SIG-M5 treated with dmso at 0.1 percent for 504 hours (cell line): Measurements from ENCODE around the gene SLC27A3.

ENCODE experiments used
- DNase-seq: peaks from one replicate; lab custom pipeline; 2025; ENCODE audit not compliant: unreplicated experiment; lab: John Stamatoyannopoulos, UW

Gene SLC27A3, protein sequence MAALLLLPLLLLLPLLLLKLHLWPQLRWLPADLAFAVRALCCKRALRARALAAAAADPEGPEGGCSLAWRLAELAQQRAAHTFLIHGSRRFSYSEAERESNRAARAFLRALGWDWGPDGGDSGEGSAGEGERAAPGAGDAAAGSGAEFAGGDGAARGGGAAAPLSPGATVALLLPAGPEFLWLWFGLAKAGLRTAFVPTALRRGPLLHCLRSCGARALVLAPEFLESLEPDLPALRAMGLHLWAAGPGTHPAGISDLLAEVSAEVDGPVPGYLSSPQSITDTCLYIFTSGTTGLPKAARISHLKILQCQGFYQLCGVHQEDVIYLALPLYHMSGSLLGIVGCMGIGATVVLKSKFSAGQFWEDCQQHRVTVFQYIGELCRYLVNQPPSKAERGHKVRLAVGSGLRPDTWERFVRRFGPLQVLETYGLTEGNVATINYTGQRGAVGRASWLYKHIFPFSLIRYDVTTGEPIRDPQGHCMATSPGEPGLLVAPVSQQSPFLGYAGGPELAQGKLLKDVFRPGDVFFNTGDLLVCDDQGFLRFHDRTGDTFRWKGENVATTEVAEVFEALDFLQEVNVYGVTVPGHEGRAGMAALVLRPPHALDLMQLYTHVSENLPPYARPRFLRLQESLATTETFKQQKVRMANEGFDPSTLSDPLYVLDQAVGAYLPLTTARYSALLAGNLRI

DNA sequence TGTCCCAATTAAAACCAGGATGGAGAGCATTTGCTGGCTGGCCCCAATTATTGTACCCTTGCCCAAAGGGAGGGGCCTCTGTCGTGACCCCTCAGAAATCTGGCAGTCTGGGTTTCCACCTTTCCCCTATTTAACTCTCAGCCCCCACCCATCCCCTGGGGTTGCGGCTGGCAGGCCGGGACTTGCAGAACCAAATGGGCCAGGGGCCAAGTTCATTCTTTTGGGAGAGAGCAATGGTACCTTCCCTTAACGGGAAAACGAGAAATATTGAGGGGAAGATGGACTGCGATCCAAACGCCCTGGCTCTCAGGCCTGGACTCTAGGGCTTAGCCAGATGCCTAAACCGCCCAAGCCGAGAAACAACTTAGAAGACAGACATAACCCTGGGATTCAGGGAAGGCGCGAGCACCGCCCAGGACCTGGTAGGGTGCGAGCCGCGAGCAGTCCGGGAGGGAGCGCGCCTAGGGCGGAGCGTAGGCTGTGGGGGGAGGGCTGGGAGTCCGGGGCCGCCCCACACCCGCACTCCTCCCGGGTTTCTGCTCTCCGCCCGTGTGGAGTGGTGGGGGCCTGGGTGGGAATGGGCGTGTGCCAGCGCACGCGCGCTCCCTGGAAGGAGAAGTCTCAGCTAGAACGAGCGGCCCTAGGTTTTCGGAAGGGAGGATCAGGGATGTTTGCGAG is at the start of gene SLC27A3:
Gene SLC27A3 (plus strand): TSS at position 628 of the 678 bp plus-strand sequence. CDS start 91 bp downstream, outside the sequence.
- no peak for DNase-seq

DNA sequence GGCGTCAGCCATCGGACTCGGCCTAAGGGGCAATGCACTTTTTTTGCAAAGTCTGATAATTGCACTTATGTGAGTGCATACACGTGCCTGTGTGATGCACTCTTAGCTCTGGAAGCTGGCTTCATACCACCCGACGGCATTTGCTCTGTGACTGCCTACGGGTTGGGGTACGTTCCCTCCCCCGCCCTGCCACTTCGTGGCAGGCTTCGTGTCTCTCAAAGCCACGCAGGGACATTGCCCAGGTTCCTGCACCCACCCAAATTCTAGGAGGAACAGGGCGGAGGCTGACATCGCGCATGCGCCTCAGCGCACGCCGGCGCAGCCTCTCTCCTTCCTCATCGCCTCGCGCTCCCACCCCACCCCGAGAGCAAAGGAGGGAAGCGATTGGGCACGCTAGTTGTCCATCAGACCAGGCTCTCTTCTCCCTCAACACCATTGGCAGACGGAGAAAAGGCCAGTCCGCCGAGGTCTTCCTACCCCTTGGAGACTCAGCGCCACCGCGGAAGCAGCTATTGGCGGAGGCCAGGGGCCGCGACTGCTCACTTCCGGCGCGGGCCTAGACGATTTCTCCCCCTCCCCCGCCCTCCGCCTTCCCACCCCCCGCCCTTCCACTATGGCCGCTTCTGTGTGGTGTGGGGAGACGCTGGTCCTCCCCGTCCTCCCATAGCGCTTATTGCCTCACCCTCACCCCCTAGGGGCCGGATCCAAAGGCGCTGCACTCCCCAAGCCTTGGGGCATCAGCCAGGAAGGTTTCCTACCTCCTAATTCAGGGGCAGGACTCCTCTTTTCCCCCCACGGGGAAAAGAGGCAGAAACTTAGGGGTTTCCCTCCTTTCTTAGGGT is 47.5 kb upstream of the SLC27A3 start, which contains the start of gene INTS3:
Gene INTS3 (plus strand): TSS at position 588 of the 842 bp plus-strand sequence. CDS start 585 bp downstream, outside the sequence.
- peak; percentile 100 for DNase-seq

DNA sequence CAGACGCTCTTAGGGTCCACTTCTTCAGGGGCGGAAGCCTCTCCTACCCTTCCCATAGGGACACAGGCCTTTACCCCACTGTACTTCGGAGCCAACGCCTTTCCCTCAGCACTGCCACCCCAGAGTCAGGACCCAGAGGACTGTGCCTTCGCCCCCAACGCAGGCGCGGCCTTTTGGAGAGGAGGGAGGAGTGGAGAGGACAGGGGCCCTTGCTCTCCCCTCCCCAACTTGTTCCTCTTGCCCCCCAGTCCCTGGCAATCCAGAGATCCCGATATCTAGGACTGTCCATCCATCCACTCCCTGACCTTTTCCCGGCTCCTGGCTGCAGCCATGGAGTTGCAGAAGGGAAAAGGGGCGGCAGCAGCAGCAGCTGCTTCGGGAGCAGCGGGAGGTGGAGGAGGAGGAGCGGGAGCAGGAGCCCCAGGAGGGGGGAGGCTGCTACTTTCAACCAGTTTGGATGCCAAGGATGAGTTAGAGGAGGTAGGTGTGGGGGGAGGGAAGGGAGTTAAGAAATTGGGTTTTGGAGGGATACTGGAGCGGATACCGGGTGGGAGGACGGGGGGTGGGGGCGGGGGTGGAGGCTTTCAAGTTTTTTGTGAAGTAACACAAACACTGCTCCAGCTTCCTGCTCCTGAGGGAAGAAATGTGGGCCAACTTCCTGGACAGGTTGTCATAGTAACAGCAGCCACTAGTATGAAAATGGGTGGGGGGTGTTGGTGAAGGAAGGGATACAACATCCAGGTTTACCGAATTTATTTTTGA is 46.7 kb upstream of the SLC27A3 start:
- DNase-seq = peak; percentile 82

DNA sequence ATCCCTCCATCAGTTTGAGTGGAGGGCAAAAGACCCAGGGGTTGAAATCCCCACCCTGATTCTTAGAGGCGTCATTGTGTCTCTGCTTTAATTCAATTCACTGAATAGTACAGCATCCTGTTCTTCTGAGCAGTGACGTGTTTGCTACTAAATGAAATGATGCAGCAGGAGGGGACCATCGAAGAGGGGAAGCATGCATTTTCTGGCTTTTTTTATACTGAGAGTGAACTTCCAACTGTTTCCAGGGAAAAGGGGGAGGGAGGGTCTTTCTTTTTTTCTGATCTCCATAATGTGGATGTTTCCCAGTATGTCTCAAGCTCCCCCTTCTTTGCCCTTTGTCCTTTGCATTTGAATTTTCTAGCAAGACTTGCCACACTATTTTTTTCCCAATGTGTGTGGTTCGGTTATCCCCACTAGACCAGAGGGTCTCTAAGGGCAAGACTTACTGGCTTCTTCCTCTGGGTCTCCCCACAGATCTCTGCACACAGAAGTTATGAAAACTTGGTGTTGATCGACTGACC is 44.7 kb upstream of the SLC27A3 start:
- no peak for DNase-seq

DNA sequence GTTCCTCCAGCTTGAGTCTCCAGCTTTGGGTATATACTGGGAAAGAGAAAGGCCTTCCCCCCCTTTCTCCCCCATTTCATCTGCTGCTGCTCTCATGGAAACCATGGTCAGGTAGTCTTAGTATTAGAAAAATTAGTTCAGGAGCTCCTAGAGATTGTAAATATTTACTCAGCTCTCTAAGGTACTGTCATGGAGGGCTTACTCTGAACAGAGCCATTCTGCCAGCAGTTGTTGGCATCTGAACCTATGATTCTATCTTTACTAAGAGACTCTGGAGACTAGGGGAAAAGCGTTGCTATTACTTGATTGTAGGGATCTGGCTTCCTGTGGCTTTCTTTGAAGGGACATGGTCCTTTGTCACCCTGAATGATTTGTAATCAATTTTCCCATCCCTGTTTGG is 41.2 kb upstream of the SLC27A3 start:
- DNase-seq = no peak

DNA sequence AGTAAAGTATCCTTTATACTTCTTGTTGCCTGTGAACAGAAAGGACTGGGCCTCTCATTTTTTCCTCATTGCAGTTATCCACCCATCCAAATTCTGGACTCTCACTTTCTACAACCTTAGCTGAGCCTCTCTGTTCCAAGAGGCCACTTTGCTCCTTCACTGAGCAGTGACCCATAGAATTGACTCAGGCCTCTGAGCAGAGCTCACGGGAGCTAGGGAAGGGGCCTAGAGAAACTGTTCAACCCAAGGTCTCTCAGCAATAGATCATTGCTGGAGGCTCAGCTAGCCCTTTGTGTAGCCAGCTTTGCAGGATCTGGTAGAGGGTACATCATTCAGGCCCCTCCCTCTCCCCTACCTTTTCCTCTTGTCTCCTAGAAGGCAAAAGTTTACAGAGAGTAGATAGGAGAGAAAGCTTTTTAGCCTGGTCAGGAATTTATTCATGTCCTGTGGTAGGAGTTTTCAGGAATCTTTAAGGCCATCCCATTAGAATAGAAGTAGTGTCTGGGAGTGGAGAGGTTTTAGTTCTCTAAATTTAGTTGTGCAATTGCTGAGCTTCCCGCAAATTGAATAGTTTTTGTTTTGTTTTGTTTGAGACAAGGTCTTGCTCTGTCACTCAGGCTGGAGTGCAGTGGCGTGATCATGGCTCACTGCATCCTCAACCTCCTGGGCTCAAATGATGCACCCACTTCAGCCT is 40.7 kb upstream of the SLC27A3 start:
- DNase-seq = peak; percentile 27

GRCh38 chr1:153735090-153735420 is 40.2 kb upstream of the SLC27A3 start:
- no peak for DNase-seq

GRCh38 chr1:153741986-153742385 is 33.2 kb upstream of the SLC27A3 start:
- DNase-seq = no peak

- no peak for DNase-seq
These were observed 32.6 kb upstream of the SLC27A3 start for GRCh38 chr1:153742411-153743142.

DNA sequence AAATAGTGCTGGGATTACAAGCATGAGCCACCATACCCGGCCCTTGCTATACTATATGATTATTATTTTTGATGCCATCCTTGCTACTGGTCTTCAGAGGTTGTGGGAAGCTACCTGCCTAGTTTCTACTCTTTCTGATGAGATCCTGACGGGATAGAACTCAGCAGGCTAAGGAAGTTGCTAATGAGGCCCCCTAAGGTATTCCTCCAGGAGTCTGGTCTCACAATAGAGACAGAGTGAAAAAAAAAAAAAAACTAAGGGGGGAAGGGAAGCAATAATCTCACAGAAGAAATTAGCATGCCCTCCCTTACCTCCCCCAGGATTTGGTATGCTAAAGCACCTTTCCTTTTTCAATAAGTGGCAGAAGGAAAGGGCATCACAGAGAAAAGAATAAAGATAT is 29.8 kb upstream of the SLC27A3 start:
- no peak for DNase-seq

- no peak for DNase-seq
These were observed 29.0 kb upstream of the SLC27A3 start for GRCh38 chr1:153746174-153746573.

DNA sequence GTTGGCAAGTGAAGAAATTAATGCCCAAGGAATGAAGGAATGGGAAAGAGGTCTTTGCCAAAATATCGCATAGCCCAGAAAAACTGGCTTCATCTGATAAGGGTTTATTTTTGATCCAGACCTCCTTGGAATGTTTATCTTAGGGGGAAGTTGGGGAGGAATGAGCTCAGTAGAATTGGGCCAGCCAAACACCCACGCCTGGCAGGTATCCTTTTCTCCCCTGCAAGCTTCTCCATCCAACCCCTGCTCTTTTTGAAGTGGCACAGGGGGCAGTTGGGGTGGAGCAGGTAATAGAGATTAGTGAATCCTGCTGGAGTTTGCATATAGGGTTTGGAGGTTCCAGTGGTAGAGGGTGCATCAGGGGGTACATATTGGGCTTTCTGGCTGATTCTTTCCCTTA is 26.3 kb upstream of the SLC27A3 start:
- no peak for DNase-seq

DNA sequence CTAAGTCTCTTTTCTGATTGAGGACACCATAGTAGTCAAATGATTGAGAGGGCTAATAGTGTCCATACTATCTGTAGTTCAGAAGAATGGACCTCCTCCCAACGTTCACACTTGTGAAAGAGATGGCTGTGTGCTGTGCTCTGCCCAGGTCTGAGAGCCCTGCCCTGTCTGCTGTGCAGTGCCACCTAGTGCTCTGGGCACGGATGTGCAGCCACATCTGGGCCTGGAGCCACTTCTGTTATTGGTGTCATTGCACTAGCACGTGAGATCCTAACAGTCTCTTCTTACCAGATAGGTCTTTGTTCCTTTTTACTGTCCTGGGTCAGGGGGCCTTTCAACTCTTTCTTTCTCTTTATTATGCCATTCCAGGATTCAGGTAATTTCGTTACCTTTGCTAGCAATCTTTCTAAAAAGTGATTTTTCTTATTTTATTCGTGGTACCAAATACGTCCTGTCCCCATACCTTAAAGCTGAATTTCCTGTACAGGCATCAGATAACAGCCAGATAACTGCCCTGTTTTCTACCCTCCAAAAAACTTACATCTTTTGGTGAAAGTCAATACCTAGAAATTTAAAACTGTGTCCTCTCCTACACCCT is 25.7 kb upstream of the SLC27A3 start:
- peak; percentile 90 for DNase-seq

DNA sequence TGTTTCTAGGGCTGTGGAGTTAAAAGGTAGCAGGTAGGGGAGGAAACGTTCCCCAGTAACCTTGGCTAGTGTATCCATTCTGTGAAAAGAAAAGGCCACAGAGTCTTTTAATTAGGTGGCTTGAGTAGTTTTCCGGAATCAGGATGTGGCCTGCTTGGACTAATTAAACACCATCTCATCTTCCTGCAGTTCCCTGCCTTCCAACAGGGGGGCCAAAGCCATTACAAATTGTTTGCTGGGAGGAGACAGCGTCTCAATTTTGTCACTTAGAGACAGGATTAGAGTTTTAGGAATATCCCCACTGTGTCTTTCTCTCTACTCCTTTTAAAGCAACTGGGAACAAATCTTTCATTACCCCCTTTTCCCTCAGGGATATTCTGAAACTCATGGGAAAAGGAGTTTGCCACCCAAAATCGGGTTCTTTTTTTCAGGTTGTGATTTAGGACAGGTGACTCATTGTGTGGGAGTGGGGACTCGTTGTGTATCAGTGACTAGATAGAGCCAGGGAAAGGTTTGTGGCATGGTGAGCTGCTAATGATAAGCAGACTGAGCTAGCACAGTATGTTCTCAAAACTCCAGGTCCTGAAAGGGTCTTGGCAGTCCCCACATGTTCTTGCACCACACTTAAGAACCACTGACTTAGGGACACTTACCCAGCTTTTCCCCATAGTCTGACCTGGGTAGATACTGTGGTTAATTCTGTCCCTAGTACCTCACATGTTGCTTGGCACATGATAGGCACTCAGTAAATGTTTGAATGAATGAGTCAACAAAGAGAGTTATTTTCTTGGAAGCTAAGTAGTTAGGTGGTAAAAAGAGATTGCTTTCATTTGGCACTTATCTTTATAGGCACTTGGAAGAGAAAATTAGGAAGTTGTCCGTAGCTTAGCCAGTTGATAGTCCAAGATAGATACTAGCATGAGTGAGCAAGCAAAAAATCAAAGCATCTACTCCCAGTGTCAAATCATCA is 24.9 kb upstream of the SLC27A3 start:
- DNase-seq = no peak

- DNase-seq = no peak
These were observed 23.1 kb upstream of the SLC27A3 start for GRCh38 chr1:153752072-153752471.

DNA sequence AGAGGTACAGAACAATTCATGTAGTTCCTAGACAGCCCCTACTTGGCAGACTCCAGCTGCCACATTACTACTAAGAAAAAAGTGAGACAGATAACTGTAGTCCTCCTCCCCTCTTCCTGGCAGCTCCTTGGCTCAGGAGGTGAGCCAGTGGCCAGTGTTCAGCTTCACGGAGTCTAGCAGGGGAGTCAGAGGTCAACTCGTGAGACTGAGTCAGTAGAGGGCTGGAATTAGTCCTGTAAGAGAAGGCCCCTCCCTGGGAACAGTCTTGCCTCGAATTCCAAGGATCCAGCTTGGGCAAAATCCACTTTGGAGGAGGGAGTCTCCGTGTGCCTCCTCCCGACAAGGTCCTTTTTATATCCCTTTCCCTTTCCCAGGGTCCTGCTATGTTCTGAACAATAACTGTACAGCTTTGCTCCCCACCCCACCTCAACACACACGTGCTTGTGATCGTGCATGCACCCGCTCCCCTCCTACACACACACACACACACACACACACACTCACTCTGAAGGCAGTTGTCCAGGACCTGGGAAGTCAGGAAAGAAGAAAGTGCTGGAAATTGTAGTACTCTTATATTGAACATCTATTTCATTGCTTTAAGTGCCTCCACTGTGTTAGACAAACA is 22.5 kb upstream of the SLC27A3 start:
- DNase-seq = no peak

DNA sequence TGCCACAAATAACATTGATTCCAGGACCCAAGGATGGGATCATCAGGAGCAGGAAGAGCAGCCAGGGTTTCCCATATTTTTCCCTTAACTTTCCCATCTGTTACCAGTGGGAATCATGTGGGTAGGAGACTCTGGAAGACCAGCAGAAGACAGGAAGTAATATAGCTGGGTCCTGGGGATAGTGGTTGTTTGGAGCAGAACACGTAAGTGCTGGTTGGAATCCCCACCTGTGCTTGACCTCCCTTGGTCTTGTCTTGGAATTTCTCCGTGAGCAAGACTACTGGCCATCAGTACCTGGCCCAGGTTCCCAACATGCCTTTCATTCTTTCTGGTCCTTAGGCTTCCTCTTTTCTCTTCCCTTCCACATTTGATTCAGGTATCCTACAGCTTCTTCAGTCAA is 20.9 kb upstream of the SLC27A3 start:
- no peak for DNase-seq
